Loucy (cell line): Measurements from ENCODE around the gene GPR146.

ENCODE experiments used
- CTCF ChIP-seq: fragments of 200-600 bp; sonication (generic); conservative IDR thresholded peaks from 2 replicates; pipeline ENCODE4 v1.5.1; 2014; ENCODE audit warnings: mild to moderate bottlenecking, antibody characterized with exemption, low read length
- EZH2phosphoT487 ChIP-seq: fragments of 200-600 bp; IDR thresholded peaks from 2 replicates; pipeline ENCODE4 v1.6.1; 2018; ENCODE audit warnings: antibody characterized with exemption, mild to moderate bottlenecking, moderate library complexity, borderline replicate concordance

- TF ChIP-seq CTCF (no peak), EZH2phosphoT487 (no peak)
These were observed 46.6 kb upstream of the GPR146 start for GRCh38 chr7:997404-998395.
